Duodenal mucosa (tissue), 2 donors: ENCODE measurements around the gene RPS24.
"Not testable (repeated sequence)": the region's sequence is repeated elsewhere in the genome, so short reads cannot be mapped to it uniquely, and the experiment has no call there.

Source experiments
- H3K27ac ChIP-seq: one replicate; pipeline ENCODE4 v1.7.0; 2013; ENCODE audit warnings: low read depth, low read length
- H3K27me3 ChIP-seq, 2 donors: one replicate each; pipeline ENCODE4 v1.7.0; 2013; ENCODE audit warnings: low read length in 2 of 2, control low read depth in 1 of 2; ENCODE audit not compliant: insufficient read depth in 2 of 2, control insufficient read depth in 1 of 2
- H3K36me3 ChIP-seq, 2 donors: one replicate each; pipeline ENCODE4 v1.7.0; 2013; ENCODE audit warnings: low read length in 2 of 2, control low read depth in 1 of 2; ENCODE audit not compliant: insufficient read depth in 2 of 2, control insufficient read depth in 1 of 2
- H3K4me1 ChIP-seq, 2 donors: one replicate each; pipeline ENCODE4 v1.7.0; 2013; ENCODE audit warnings: low read length in 2 of 2, control low read depth in 1 of 2; ENCODE audit not compliant: insufficient read depth in 2 of 2, control insufficient read depth in 1 of 2
- H3K4me3 ChIP-seq, 2 donors: one replicate each; pipeline ENCODE4 v1.7.0; 2013; ENCODE audit warnings: low read length in 2 of 2, low read depth in 1 of 2
- H3K9ac ChIP-seq, 2 donors: one replicate each; pipeline ENCODE4 v1.7.0; 2013; ENCODE audit warnings: low read length in 2 of 2, low read depth in 1 of 2
- H3K9me3 ChIP-seq, 2 donors: one replicate each; pipeline ENCODE4 v1.7.0; 2013; ENCODE audit warnings: low read length in 2 of 2, control low read depth in 1 of 2; ENCODE audit not compliant: control insufficient read depth in 1 of 2

RPS24 gene

GRCh38 chr10:78046711-78047269, 13.1 kb downstream of the RPS24 start:
- Histone ChIP-seq H3K9ac (no peak overlapping the region), H3K27ac (no peak overlapping the region), H3K36me3 (peaks cover 2 to 10% of the 10 kb centered on the region in 2 donors), H3K4me1 (peaks cover 0 to 7% of the 10 kb centered on the region in 2 donors), H3K4me3 (no peak overlapping the region), H3K27me3 (no peaks in the 10 kb centered on the region), H3K9me3 (no peaks in the 10 kb centered on the region)

- Histone ChIP-seq H3K9ac (no peak overlapping the region), H3K4me3 (no peak overlapping the region), H3K27ac (no peak overlapping the region), H3K9me3 (no peaks in the 10 kb centered on the region), H3K4me1 (peaks cover 0 to 7% of the 10 kb centered on the region in 2 donors), H3K36me3 (peaks cover 0 to 4% of the 10 kb centered on the region in 2 donors), H3K27me3 (no peaks in the 10 kb centered on the region)
Measured at GRCh38 chr10:78047314-78047891, 13.7 kb downstream of the RPS24 start.

- Histone ChIP-seq H3K27me3 (no peaks in the 10 kb centered on the region), H3K36me3 (no peaks in the 10 kb centered on the region), H3K27ac (no peak overlapping the region), H3K4me1 (no peaks in the 10 kb centered on the region), H3K4me3 (no peak overlapping the region), H3K9me3 (no peaks in the 10 kb centered on the region), H3K9ac (no peak overlapping the region)
Measured at GRCh38 chr10:78049851-78050250, 16.2 kb downstream of the RPS24 start.

- Histone ChIP-seq H3K27me3 (no peaks in the 10 kb centered on the region), H3K4me3 (no peak overlapping the region), H3K27ac (no peak overlapping the region), H3K9ac (no peak overlapping the region), H3K36me3 (no peaks in the 10 kb centered on the region), H3K9me3 (no peaks in the 10 kb centered on the region), H3K4me1 (no peaks in the 10 kb centered on the region)
Measured at GRCh38 chr10:78053211-78053868, 19.7 kb downstream of the RPS24 start.

GRCh38 chr10:78058562-78058961, 24.9 kb downstream of the RPS24 start:
- H3K9me3 ChIP-seq, result no peaks in the 10 kb centered on the region
- H3K27me3 ChIP-seq, result no peaks in the 10 kb centered on the region
- H3K27ac ChIP-seq, result no peak overlapping the region
- no peak overlapping the region for H3K4me3 ChIP-seq
- peaks cover 6 to 8% of the 10 kb centered on the region in 2 donors for H3K4me1 ChIP-seq
- H3K36me3 ChIP-seq, result no peaks in the 10 kb centered on the region
- no peak overlapping the region for H3K9ac ChIP-seq

- H3K9ac ChIP-seq, result no peak overlapping the region
- H3K4me1 ChIP-seq, result peaks cover 6 to 8% of the 10 kb centered on the region in 2 donors
- H3K27me3 ChIP-seq, result no peaks in the 10 kb centered on the region
- no peak overlapping the region for H3K27ac ChIP-seq
- no peaks in the 10 kb centered on the region for H3K9me3 ChIP-seq
- no peaks in the 10 kb centered on the region for H3K36me3 ChIP-seq
- no peak overlapping the region for H3K4me3 ChIP-seq
Measured at GRCh38 chr10:78059906-78060702, 26.4 kb downstream of the RPS24 start.

- Histone ChIP-seq H3K27ac (no peak overlapping the region), H3K27me3 (no peaks in the 10 kb centered on the region), H3K36me3 (no peaks in the 10 kb centered on the region), H3K9ac (no peak overlapping the region), H3K4me3 (no peak overlapping the region), H3K9me3 (no peaks in the 10 kb centered on the region), H3K4me1 (peaks cover 12% of the 10 kb centered on the region in 2 donors)
Measured at GRCh38 chr10:78062296-78062695, 28.6 kb downstream of the RPS24 start.

- Histone ChIP-seq H3K4me1 (peaks cover 12% of the 10 kb centered on the region in 2 donors), H3K27ac (no peak overlapping the region), H3K4me3 (no peak overlapping the region), H3K27me3 (no peaks in the 10 kb centered on the region), H3K36me3 (no peaks in the 10 kb centered on the region), H3K9ac (no peak overlapping the region), H3K9me3 (no peaks in the 10 kb centered on the region)
Measured at GRCh38 chr10:78063236-78063635, 29.6 kb downstream of the RPS24 start.

GRCh38 chr10:78064919-78065318, 31.3 kb downstream of the RPS24 start:
- not testable (repeated sequence) for H3K27me3 ChIP-seq
- H3K4me1 ChIP-seq, result peaks cover 12% of the 10 kb centered on the region in 2 donors

GRCh38 chr10:78065611-78066010, 31.9 kb downstream of the RPS24 start:
- Histone ChIP-seq H3K27me3 (no peaks in the 10 kb centered on the region), H3K27ac (no peak overlapping the region), H3K36me3 (no peaks in the 10 kb centered on the region), H3K4me1 (peaks cover 12% of the 10 kb centered on the region in 2 donors), H3K9ac (no peak overlapping the region), H3K9me3 (no peaks in the 10 kb centered on the region), H3K4me3 (no peak overlapping the region)

More at GRCh38 chr10:78064919-78065318, 31.3 kb downstream of the RPS24 start:
- H3K9ac ChIP-seq, H3K27ac ChIP-seq, H3K4me3 ChIP-seq, H3K9me3 ChIP-seq, H3K36me3 ChIP-seq: not testable (repeated sequence)
